GM18517 (cell line): ENCODE measurements around the gene CCDC71L.
"Not testable (repeated sequence)": the region's sequence is repeated elsewhere in the genome, so short reads cannot be mapped to it uniquely, and the experiment has no call there.

Experiments
- ATAC-seq: cut with Tn5 transposase; IDR thresholded peaks from one replicate; pipeline ENCODE4 v1.9.1; 2021; ENCODE audit warnings: mild to moderate bottlenecking, moderate library complexity; ENCODE audit not compliant: unreplicated experiment

CCDC71L gene

GRCh38 chr7:106660862-106661720 lies at the start of gene CCDC71L:
Gene CCDC71L (minus strand): TSS chr7:106661158. CDS start chr7:106660896, 262 bp downstream.
- ATAC-seq = peak; percentile 73

GRCh38 chr7:106709604-106710003 lies 48.6 kb upstream of the CCDC71L start:
- not testable (repeated sequence) for ATAC-seq

GRCh38 chr7:106704000-106704840 lies 43.3 kb upstream of the CCDC71L start:
- no peak for ATAC-seq

GRCh38 chr7:106693677-106694353 lies 32.9 kb upstream of the CCDC71L start:
- no peak for ATAC-seq

GRCh38 chr7:106692450-106693051 lies 31.6 kb upstream of the CCDC71L start:
- ATAC-seq = no peak

GRCh38 chr7:106688161-106688560 lies 27.2 kb upstream of the CCDC71L start:
- not testable (repeated sequence) for ATAC-seq

GRCh38 chr7:106683941-106684340 lies 23.0 kb upstream of the CCDC71L start:
- no peak for ATAC-seq

GRCh38 chr7:106681815-106682495 lies 21.0 kb upstream of the CCDC71L start:
- ATAC-seq = no peak

GRCh38 chr7:106679153-106679931 lies 18.4 kb upstream of the CCDC71L start:
- no peak for ATAC-seq

- no peak for ATAC-seq
Observed at GRCh38 chr7:106678795-106679152, 17.8 kb upstream of the CCDC71L start.

- not testable (repeated sequence) for ATAC-seq
Observed at GRCh38 chr7:106676506-106676905, 15.5 kb upstream of the CCDC71L start.

- not testable (repeated sequence) for ATAC-seq
Observed at GRCh38 chr7:106673688-106674087, 12.7 kb upstream of the CCDC71L start.

- ATAC-seq = not testable (repeated sequence)
Observed at GRCh38 chr7:106671930-106672329, 11.0 kb upstream of the CCDC71L start.

GRCh38 chr7:106671160-106671559 lies 10.2 kb upstream of the CCDC71L start:
- no peak for ATAC-seq

GRCh38 chr7:106668861-106669524 lies 8.0 kb upstream of the CCDC71L start:
- no peak for ATAC-seq

GRCh38 chr7:106666353-106666752 lies 5.4 kb upstream of the CCDC71L start:
- no peak for ATAC-seq

GRCh38 chr7:106664343-106664742 lies 3.4 kb upstream of the CCDC71L start:
- no peak for ATAC-seq

GRCh38 chr7:106659963-106660861 lies 746 bp downstream of the CCDC71L start:
- peak; percentile 61 for ATAC-seq
